PFSK-1 (cell line): ENCODE data around the gene PRR3.

Source experiments
- FOXP2 ChIP-seq: optimal IDR thresholded peaks from 2 replicates; pipeline ENCODE3; 2011; ENCODE audit warnings: borderline replicate concordance, control low read depth, inconsistent platforms; ENCODE audit not compliant: insufficient read depth; ENCODE audit errors: extremely low read length, extremely low read depth
- POLR2AphosphoS5 ChIP-seq: IDR thresholded peaks from 2 replicates; pipeline ENCODE4 v1.6.1; 2012; ENCODE audit warnings: low read depth, mild to moderate bottlenecking, control low read depth, low read length, moderate library complexity
- REST ChIP-seq, 2 experiments: IDR thresholded peaks; 2 replicates each; pipeline versions ENCODE4 v1.6.1 to v1.8.0; 2011 to 2012; ENCODE audit warnings: low read depth in 2 of 2, low read length in 2 of 2, control low read depth in 1 of 2, inconsistent platforms in 1 of 2, mild to moderate bottlenecking in 1 of 2, moderate library complexity in 1 of 2; ENCODE audit not compliant: insufficient read depth in 1 of 2
- SIN3A ChIP-seq: IDR thresholded peaks from 2 replicates; pipeline ENCODE4 v1.6.1; 2012; ENCODE audit warnings: mild to moderate bottlenecking, low read length, moderate library complexity, borderline replicate concordance; ENCODE audit not compliant: insufficient read depth
- TAF1 ChIP-seq: IDR thresholded peaks from 2 replicates; pipeline ENCODE4 v1.6.1; 2012; ENCODE audit warnings: low read length, control low read depth, borderline replicate concordance; ENCODE audit not compliant: insufficient read depth

DNA sequence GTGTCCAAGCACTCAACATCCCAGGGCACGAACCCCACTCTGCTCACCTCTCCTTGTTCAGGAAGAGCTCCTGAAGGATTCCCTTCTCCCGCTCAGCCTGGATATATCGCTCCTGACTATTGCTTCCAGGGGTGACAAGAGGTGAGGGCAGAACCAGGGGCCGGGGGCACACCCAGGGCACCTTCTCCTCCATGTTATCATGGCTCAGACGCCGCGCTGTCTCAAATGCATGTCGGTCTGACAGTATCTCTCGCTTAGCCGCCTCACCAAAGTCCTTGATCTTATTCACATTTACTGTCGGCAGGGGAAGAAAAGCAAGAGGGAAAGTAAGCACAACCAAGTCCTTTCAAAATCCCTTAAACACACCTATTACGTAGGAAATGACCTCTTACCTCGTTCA lies 46.9 kb downstream of the PRR3 start:
- TF ChIP-seq TAF1 (no peak), POLR2AphosphoS5 (no peak), SIN3A (no peak), REST (IDR thresholded peaks at IDR 0.05; ENCODE audit: insufficient read depth in 1 of 2, low read depth in 2 of 2, low read length in 2 of 2) (no peak), FOXP2 (no peak)
